HepG2 (cell line): Measurements from ENCODE around the gene TRDN. TPM values are rescaled to one million over a fixed set of nuclear protein-coding genes. Genes with fewer than 3 reads are reported as not detected.

Source experiments
- ATAC-seq: fragments of 200-7000 bp; cut with Tn5 transposase; 3 replicates; pipeline ENCODE4 v1.9.1; 2020; ENCODE audit warnings: mild to moderate bottlenecking, moderate library complexity
- BruUV-seq: library from RNA; stranded (reverse); fragments of 400-500 nt; replicated peaks from 2 replicates; lab custom pipeline; 2021; lab: Mats Ljungman, UMichigan
- CTCF ChIA-PET: fragments of 300-600 bp; formaldehyde crosslinking; extraction: SDS; loops from one replicate; lab custom pipeline; 2021; ENCODE audit warnings: low total read pairs, inconsistent platforms, low intra/inter-chr PET ratio; lab: Yijun Ruan, JAX
- POLR2A ChIA-PET: fragments of 350-600 bp; sonication (Branson Sonifier 250); formaldehyde crosslinking; loops from one replicate; lab custom pipeline; 2020; ENCODE audit warnings: antibody characterized with exemption, inconsistent platforms; lab: Yijun Ruan, JAX
- DNase-seq: peaks from one replicate; pipeline ENCODE4 v3.0.0-alpha.2; 2015; ENCODE audit warnings: low spot score
- FAIRE-seq: peaks from 3 replicates; lab custom pipeline; 2011; peaks lifted over from hg19 to GRCh38; lab: Jason Lieb, UNC
- H2AFZ ChIP-seq: one replicate; pipeline ENCODE4 v1.6.1; 2011; ENCODE audit warnings: low read length, inconsistent platforms
- H3K27ac ChIP-seq: fragments of 300-600 bp; 3 replicates; pipeline ENCODE4 v1.8.0; 2011; ENCODE audit warnings: mixed run types, mild to moderate bottlenecking, mixed read lengths, low read length, inconsistent platforms; ENCODE audit not compliant: insufficient read depth; ENCODE audit errors: extremely low read length
- H3K27me3 ChIP-seq, 2 experiments: fragments of 200-600 bp in 1 of 2; 2 replicates in 1 of 2; 3 replicates in 1 of 2; pipeline versions ENCODE4 v1.6.0 to v1.8.0; 2011; ENCODE audit warnings: low read length in 2 of 2, mild to moderate bottlenecking in 2 of 2, moderate library complexity in 2 of 2, inconsistent platforms in 1 of 2; ENCODE audit not compliant: insufficient read depth in 2 of 2, control insufficient read depth in 1 of 2
- H3K36me3 ChIP-seq, 2 experiments: fragments of 200-600 bp in 1 of 2; replicated peaks in 1 of 2; 2 replicates in 1 of 2; 3 replicates in 1 of 2; pipeline versions ENCODE4 v1.5.1 to v1.8.0; 2011; ENCODE audit warnings: low read length in 2 of 2, inconsistent platforms in 1 of 2; ENCODE audit not compliant: insufficient read depth in 2 of 2, control insufficient read depth in 1 of 2
- H3K4me1 ChIP-seq: 2 replicates; pipeline ENCODE4 v1.5.1; 2012; ENCODE audit warnings: low read length, inconsistent platforms; ENCODE audit not compliant: insufficient read depth
- H3K4me2 ChIP-seq: 2 replicates; pipeline ENCODE4 v1.6.0; 2011; ENCODE audit warnings: low read depth, low read length, inconsistent platforms
- H3K4me3 ChIP-seq, 3 experiments: fragments of 200-600 bp in 1 of 3; sonication (generic), shearing (Covaris generic) in 1 of 3; replicated peaks in 1 of 3; 2 replicates each; pipeline ENCODE4 v1.5.1; 2011 to 2016; ENCODE audit warnings: low read length in 3 of 3, inconsistent platforms in 2 of 3, low read depth in 2 of 3, mild to moderate bottlenecking in 2 of 3, control low read depth in 1 of 3, mixed read lengths in 1 of 3; ENCODE audit not compliant: insufficient read depth in 1 of 3
- H3K79me2 ChIP-seq: one replicate; pipeline ENCODE4 v1.6.1; 2011; ENCODE audit warnings: low read length, inconsistent platforms; ENCODE audit not compliant: insufficient read depth
- H3K9ac ChIP-seq: 2 replicates; pipeline ENCODE4 v1.6.0; 2011; ENCODE audit warnings: mild to moderate bottlenecking, low read depth, low read length, inconsistent platforms; ENCODE audit not compliant: insufficient read depth
- H3K9me3 ChIP-seq: 2 replicates; pipeline ENCODE4 v1.5.1; 2012; ENCODE audit warnings: mild to moderate bottlenecking, low read length
- H4K20me1 ChIP-seq: 2 replicates; pipeline ENCODE4 v1.6.0; 2011; ENCODE audit warnings: inconsistent platforms, mild to moderate bottlenecking, low read length, moderate library complexity; ENCODE audit not compliant: insufficient read depth
- ERF ChIP-seq: IDR thresholded peaks from 2 replicates; pipeline ENCODE4 v1.6.1; 2018; ENCODE audit warnings: missing biosample characterization, missing genetic modification reagents
- THAP11 ChIP-seq: IDR thresholded peaks from 2 replicates; pipeline ENCODE4 v1.6.1; 2016; ENCODE audit warnings: missing biosample characterization, missing genetic modification reagents
- YEATS4 ChIP-seq: sonication (generic); formaldehyde crosslinking; IDR thresholded peaks from 2 replicates; pipeline ENCODE4 v1.4.0; 2020; ENCODE audit warnings: missing genetic modification reagents, borderline replicate concordance
- ZNF83 ChIP-seq: sonication (generic); formaldehyde crosslinking; IDR thresholded peaks from 2 replicates; pipeline ENCODE4 v1.4.0; 2020; ENCODE audit warnings: missing genetic modification reagents, mild to moderate bottlenecking, borderline replicate concordance
- WGBS: methylation state at CpG from one replicate; pipeline ENCODE4 v1.1.6; 2017; ENCODE audit warnings: low lambda C conversion rate; 5-methylcytosine and 5-hydroxymethylcytosine counted together
- in situ Hi-C: cut with HindIII; loops from 2 replicates; pipeline ENCODE4 v1.10.0; 2017; ENCODE audit warnings: low pct_unique_long_range_greater_than_20kb; ENCODE audit not compliant: extremely low pct_ligation_motif_present
- intact Hi-C: fragments of 100-400 bp; cut with micrococcal nuclease; formaldehyde crosslinking; loops from one replicate; pipeline ENCODE4 v1.10.0; 2022; ENCODE audit not compliant: unreplicated experiment
- polyA plus RNA-seq, 8 experiments: library from polyadenylated mRNA; depleted of rRNA in 3 of 8; stranded (reverse) in 7 of 8; unstranded in 1 of 8; fragments of >200 nt; fragmentation: Illumina TruSeq in 4 of 8; extraction: Trizol in 4 of 8; gene quantifications; 2 replicates each; pipeline versions ENCODE4 v1.2.1 to v1.2.3, GENCODE V29; 2011 to 2016; ENCODE audit warnings: low read depth in 4 of 8, missing spikeins in 1 of 8, mixed read lengths in 1 of 8; ENCODE audit not compliant: insufficient read depth in 1 of 8
- total RNA-seq, 5 experiments: library from RNA; depleted of rRNA; stranded (reverse); fragments of >200 nt; fragmentation: Illumina TruSeq; extraction: Trizol; gene quantifications; 2 replicates each; pipeline ENCODE4 v1.2.3, GENCODE V29; 2016; ENCODE audit warnings: low read depth in 1 of 5
- TF ChIP-seq, protein P1 (sequence below): sonication (generic); formaldehyde crosslinking; IDR thresholded peaks from 2 replicates; pipeline ENCODE4 v1.4.0; 2020; ENCODE audit warnings: mild to moderate bottlenecking, missing genetic modification reagents
- TF ChIP-seq, protein P2 (sequence below): IDR thresholded peaks from 2 replicates; pipeline ENCODE4 v1.6.1; 2016; ENCODE audit warnings: low read depth
- TF ChIP-seq, protein P3 (sequence below): sonication (generic); formaldehyde crosslinking; IDR thresholded peaks from 2 replicates; pipeline ENCODE4 v1.8.1; 2023; ENCODE audit warnings: mild to moderate bottlenecking, missing genetic modification reagents
- TF ChIP-seq, protein P4 (sequence below): IDR thresholded peaks from 2 replicates; pipeline ENCODE4 v1.6.1; 2016; ENCODE audit warnings: mild to moderate bottlenecking

Gene TRDN
- total and polyA plus RNA-seq, 2 of the 13 experiments (the other 11 are each of a cell fraction or from before 2014, with no cell fraction given): not detected

DNA sequence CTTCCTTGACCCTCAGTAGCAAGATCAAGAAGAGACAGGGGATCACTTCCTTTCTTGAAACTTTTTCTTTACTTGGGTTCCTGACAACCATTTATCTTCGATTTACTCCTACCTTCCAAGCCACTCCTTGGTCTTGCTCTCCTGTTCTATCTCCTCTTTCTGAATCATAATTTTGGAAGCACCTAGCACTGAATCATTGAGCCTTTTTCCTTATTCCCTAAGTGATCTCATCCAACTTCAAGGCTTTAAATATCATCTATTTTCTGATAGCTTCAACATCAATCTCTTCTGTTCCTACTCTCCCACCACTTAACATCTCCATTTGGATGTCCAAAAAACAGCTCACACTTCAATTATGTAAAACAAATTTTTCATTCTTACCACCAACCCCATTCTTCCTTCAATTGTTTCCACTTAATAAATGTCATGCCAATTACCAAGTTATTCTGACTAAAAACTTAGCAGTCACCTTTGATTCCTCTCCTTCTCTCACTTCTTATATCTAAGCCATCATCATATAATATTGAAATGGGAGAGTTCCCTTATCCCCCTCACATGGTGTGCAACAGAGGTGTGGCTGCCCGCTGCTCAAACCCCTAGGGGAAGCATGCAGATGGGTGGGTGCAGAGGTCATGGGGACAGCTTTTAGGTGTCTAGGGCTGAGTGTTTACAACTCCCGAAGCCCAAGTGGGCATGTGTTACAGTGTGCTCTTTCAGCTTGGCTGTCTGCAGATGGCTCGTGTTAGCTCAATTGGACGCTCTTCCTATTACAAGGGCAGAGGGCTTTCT, 23.4 kb upstream of the TRDN start:
- in situ Hi-C loops: no loop called here
- ATAC-seq: no peak
- no peak for DNase-seq
- no peaks in the 10 kb centered on the region for H3K9me3 ChIP-seq
- no peaks in the 10 kb centered on the region for H3K79me2 ChIP-seq
- H3K4me3 ChIP-seq: no peak overlapping the region
- no peak for FAIRE-seq
- POLR2A ChIA-PET: no interaction called here
- CTCF ChIA-PET: no interaction called here
- intact Hi-C loops: no loop called here
- H3K9ac ChIP-seq: no peak overlapping the region
- no peak overlapping the region for H3K27ac ChIP-seq
- H3K4me2 ChIP-seq: no peak overlapping the region
- no peaks in the 10 kb centered on the region for H3K36me3 ChIP-seq
- H3K4me1 ChIP-seq: no peaks in the 10 kb centered on the region
- WGBS: 1% methylated on average over 5 of the region's 5 CpGs
- no peaks in the 10 kb centered on the region for H3K27me3 ChIP-seq
- H4K20me1 ChIP-seq: no peaks in the 10 kb centered on the region
- H2AFZ ChIP-seq: no peak overlapping the region
- no TSS peak for BruUV-seq
- TF ChIP-seq ERF (CRISPR knock-in tag): no peak
- TF ChIP-seq, protein P1, sequence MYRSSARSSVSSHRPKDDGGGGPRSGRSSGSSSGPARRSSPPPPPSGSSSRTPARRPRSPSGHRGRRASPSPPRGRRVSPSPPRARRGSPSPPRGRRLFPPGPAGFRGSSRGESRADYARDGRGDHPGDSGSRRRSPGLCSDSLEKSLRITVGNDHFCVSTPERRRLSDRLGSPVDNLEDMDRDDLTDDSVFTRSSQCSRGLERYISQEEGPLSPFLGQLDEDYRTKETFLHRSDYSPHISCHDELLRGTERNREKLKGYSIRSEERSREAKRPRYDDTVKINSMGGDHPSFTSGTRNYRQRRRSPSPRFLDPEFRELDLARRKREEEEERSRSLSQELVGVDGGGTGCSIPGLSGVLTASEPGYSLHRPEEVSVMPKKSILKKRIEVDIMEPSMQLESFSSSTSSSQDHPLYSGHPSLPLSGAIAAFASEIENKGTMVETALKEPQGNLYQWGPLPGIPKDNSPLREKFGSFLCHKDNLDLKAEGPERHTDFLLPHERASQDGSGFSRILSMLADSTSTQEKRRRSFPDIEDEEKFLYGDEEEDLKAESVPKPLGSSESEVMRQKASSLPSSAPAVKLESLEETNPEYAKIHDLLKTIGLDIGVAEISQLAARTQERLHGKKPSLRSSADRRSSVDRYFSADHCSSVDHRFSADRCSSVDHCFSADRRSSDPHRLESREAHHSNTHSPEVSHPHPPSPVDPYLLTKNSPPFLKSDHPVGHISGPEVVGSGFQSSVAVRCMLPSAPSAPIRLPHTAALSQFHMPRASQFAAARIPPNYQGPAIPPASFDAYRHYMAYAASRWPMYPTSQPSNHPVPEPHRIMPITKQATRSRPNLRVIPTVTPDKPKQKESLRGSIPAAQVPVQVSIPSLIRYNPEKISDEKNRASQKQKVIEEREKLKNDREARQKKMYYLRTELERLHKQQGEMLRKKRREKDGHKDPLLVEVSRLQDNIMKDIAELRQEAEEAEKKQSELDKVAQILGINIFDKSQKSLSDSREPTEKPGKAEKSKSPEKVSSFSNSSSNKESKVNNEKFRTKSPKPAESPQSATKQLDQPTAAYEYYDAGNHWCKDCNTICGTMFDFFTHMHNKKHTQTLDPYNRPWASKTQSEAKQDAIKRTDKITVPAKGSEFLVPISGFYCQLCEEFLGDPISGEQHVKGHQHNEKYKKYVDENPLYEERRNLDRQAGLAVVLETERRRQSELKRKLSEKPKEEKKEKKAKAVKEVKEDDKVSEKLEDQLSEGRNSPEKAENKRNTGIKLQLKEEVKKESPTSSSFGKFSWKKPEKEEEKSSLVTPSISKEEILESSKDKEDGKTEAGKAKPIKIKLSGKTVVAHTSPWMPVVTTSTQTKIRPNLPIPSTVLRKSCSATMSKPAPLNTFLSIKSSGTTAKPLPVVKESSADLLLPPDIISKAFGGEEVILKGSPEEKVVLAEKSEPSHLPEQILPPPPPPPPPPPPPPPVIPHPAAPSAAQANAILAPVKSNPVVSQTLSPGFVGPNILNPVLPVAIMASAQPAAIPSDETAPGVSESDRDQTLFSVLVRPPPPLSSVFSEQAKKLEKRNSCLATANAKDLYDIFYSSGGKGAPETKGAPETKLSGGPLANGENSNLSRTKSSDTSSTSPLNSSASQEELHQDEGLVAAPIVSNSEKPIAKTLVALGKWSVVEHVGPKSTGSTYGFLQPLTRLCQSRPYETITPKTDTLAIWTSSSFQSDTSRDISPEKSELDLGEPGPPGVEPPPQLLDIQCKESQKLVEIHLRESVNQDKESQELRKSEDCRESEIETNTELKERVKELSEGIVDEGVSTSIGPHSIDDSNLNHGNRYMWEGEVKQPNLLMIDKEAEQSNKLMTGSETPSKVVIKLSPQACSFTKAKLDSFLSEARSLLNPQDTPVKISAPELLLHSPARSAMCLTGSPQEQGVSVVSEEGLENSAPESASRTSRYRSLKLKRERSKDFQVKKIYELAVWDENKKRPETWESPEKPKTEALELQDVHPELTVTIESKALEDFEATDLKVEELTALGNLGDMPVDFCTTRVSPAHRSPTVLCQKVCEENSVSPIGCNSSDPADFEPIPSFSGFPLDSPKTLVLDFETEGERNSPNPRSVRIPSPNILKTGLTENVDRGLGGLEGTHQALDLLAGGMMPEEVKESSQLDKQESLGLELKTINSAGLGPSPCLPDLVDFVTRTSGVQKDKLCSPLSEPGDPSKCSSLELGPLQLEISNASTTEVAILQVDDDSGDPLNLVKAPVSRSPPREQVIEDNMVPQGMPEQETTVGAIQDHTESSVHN (CRISPR knock-in tag): no peak
- TF ChIP-seq, protein P2, sequence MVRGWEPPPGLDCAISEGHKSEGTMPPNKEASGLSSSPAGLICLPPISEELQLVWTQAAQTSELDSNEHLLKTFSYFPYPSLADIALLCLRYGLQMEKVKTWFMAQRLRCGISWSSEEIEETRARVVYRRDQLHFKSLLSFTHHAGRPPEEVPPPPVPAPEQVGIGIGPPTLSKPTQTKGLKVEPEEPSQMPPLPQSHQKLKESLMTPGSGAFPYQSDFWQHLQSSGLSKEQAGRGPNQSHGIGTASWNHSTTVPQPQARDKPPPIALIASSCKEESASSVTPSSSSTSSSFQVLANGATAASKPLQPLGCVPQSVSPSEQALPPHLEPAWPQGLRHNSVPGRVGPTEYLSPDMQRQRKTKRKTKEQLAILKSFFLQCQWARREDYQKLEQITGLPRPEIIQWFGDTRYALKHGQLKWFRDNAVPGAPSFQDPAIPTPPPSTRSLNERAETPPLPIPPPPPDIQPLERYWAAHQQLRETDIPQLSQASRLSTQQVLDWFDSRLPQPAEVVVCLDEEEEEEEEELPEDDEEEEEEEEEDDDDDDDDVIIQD (CRISPR knock-in tag): no peak
- TF ChIP-seq, protein P3, sequence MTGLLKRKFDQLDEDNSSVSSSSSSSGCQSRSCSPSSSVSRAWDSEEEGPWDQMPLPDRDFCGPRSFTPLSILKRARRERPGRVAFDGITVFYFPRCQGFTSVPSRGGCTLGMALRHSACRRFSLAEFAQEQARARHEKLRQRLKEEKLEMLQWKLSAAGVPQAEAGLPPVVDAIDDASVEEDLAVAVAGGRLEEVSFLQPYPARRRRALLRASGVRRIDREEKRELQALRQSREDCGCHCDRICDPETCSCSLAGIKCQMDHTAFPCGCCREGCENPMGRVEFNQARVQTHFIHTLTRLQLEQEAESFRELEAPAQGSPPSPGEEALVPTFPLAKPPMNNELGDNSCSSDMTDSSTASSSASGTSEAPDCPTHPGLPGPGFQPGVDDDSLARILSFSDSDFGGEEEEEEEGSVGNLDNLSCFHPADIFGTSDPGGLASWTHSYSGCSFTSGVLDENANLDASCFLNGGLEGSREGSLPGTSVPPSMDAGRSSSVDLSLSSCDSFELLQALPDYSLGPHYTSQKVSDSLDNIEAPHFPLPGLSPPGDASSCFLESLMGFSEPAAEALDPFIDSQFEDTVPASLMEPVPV (CRISPR knock-in tag): no peak
- TF ChIP-seq YEATS4 (CRISPR knock-in tag): no peak
- TF ChIP-seq, protein P4, sequence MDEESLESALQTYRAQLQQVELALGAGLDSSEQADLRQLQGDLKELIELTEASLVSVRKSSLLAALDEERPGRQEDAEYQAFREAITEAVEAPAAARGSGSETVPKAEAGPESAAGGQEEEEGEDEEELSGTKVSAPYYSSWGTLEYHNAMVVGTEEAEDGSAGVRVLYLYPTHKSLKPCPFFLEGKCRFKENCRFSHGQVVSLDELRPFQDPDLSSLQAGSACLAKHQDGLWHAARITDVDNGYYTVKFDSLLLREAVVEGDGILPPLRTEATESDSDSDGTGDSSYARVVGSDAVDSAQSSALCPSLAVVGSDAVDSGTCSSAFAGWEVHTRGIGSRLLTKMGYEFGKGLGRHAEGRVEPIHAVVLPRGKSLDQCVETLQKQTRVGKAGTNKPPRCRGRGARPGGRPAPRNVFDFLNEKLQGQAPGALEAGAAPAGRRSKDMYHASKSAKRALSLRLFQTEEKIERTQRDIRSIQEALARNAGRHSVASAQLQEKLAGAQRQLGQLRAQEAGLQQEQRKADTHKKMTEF (CRISPR knock-in tag): no peak
- no peak for TF ChIP-seq ZNF83 (CRISPR knock-in tag)
- TF ChIP-seq THAP11 (CRISPR knock-in tag): no peak
